ENCODE results near the gene SMIM20.
A peak's percentile ranks its signal among the peaks of the same experiment; 100 is the strongest.

- TF ChIP-seq SIN3A (IDR thresholded peaks at IDR 0.05; ENCODE audit: borderline replicate concordance, insufficient read depth, low read length), result no peak
- TF ChIP-seq POLR2AphosphoS5 (IDR thresholded peaks at IDR 0.05; ENCODE audit: low read depth, low read length), result no peak
- TF ChIP-seq REST (IDR thresholded peaks at IDR 0.05; ENCODE audit: insufficient read depth in 1 of 2, low read depth in 2 of 2, low read length in 2 of 2), result peak in 1 of 2 experiments; percentile 15; a peak in 1 of 4 replicates
- no peak for TF ChIP-seq TAF1 (IDR thresholded peaks at IDR 0.05; ENCODE audit: borderline replicate concordance, insufficient read depth, low read length)
Observed at GRCh38 chr4:25970226-25970675, 56.2 kb downstream of the SMIM20 start.
